Tibial nerve (tissue), 4 donors: ENCODE data around the gene TBC1D5. TPM values are rescaled to one million over a fixed set of nuclear protein-coding genes. Genes with fewer than 3 reads are reported as not detected.

Source experiments
- DNase-seq, 2 donors: peaks; one replicate each; pipeline ENCODE4 v3.0.0-alpha.2; 2019; ENCODE audit warnings: low spot score in 2 of 2
- H3K27ac ChIP-seq, 4 donors: fragments of 200-600 bp; sonication (generic) in 3 of 4; one replicate each; pipeline ENCODE4 v1.5.1; 2017 to 2019; ENCODE audit warnings: mild to moderate bottlenecking in 1 of 4
- H3K27me3 ChIP-seq, 2 donors: fragments of 200-600 bp; sonication (generic) in 1 of 2; one replicate each; pipeline versions ENCODE4 v1.5.1 to v1.6.0; 2017 to 2019
- H3K36me3 ChIP-seq, 3 donors: fragments of 200-600 bp; sonication (generic); one replicate each; pipeline ENCODE4 v1.5.1; 2018 to 2019
- H3K4me1 ChIP-seq, 4 donors: fragments of 200-600 bp; sonication (generic) in 3 of 4; one replicate each; pipeline ENCODE4 v1.5.1; 2017 to 2019
- H3K4me3 ChIP-seq, 4 donors: fragments of 200-600 bp; sonication (generic) in 3 of 4; one replicate each; pipeline ENCODE4 v1.5.1; 2017 to 2019; ENCODE audit warnings: mild to moderate bottlenecking in 1 of 4, moderate library complexity in 1 of 4
- H3K9me3 ChIP-seq, 4 donors: fragments of 200-600 bp; sonication (generic) in 3 of 4; one replicate each; pipeline ENCODE4 v1.5.1; 2017 to 2019
- CTCF ChIP-seq, 5 experiments: fragments of 200-600 bp in 3 of 5; fragments of 450-650 bp in 2 of 5; sonication (generic) in 3 of 5; IDR thresholded peaks; one replicate each; pipeline ENCODE4 v1.5.1; 2016 to 2019; ENCODE audit warnings: antibody characterized with exemption in 5 of 5, mild to moderate bottlenecking in 3 of 5, moderate library complexity in 2 of 5
- EP300 ChIP-seq, 2 donors: sonication (generic); formaldehyde crosslinking; IDR thresholded peaks; one replicate each; pipeline ENCODE4 v1.6.1; 2017; ENCODE audit warnings: antibody characterized with exemption in 2 of 2, mild to moderate bottlenecking in 1 of 2
- POLR2A ChIP-seq, 2 donors: fragments of 450-650 bp; IDR thresholded peaks; one replicate each; pipeline ENCODE4 v1.6.1; 2017; ENCODE audit warnings: antibody characterized with exemption in 2 of 2, mild to moderate bottlenecking in 2 of 2, moderate library complexity in 2 of 2
- WGBS, 2 donors: methylation state at CpG; one replicate each; pipeline ENCODE4 v1.1.5; 2018; 5-methylcytosine and 5-hydroxymethylcytosine counted together
- total RNA-seq, 4 donors: library from RNA; depleted of rRNA; stranded (reverse); fragments of >200 nt; gene quantifications; one replicate each; pipeline ENCODE4 v1.1.0, GENCODE V29; 2016

The TBC1D5 gene
- total RNA-seq, 4 donors from 2014 or later, result 55.2 to 128 (median 79.4) TPM

- no peak for TF ChIP-seq POLR2A (IDR thresholded peaks at IDR 0.05)
- TF ChIP-seq CTCF (IDR thresholded peaks at IDR 0.05), result no peak
- TF ChIP-seq EP300 (IDR thresholded peaks at IDR 0.05), result no peak
These were observed 455.3 kb downstream of the TBC1D5 start for GRCh38 chr3:17287006-17287689.

GRCh38 chr3:17278006-17278405 is 464.4 kb downstream of the TBC1D5 start:
- no peak for DNase-seq
- WGBS, 2 donors, result 83 to 90% methylated on average over 2 of the region's 2 CpGs
- H3K27ac ChIP-seq, result no peak overlapping the region
- no peak overlapping the region for H3K4me3 ChIP-seq
- TF ChIP-seq EP300 (IDR thresholded peaks at IDR 0.05), result no peak
- no peaks in the 10 kb centered on the region for H3K4me1 ChIP-seq
- H3K36me3 ChIP-seq, result peaks cover 0 to 7% (median 0%) of the 10 kb centered on the region in 3 donors
- H3K27me3 ChIP-seq, result no peaks in the 10 kb centered on the region
- H3K9me3 ChIP-seq, result no peaks in the 10 kb centered on the region

More at GRCh38 chr3:17287006-17287689, 455.3 kb downstream of the TBC1D5 start:
- no peak for DNase-seq
- WGBS, 2 donors, result 94% methylated on average over 5 of the region's 5 CpGs
- Histone ChIP-seq H3K4me1 (no peaks in the 10 kb centered on the region), H3K27ac (no peak overlapping the region), H3K36me3 (peaks cover 0 to 22% (median 0%) of the 10 kb centered on the region in 3 donors), H3K9me3 (no peaks in the 10 kb centered on the region), H3K27me3 (no peaks in the 10 kb centered on the region), H3K4me3 (no peak overlapping the region)

GRCh38 chr3:17266846-17267245 is 475.6 kb downstream of the TBC1D5 start:
- H3K27ac ChIP-seq, result no peak overlapping the region
- TF ChIP-seq POLR2A (IDR thresholded peaks at IDR 0.05), result no peak
- no peak for TF ChIP-seq EP300 (IDR thresholded peaks at IDR 0.05)
- TF ChIP-seq CTCF (IDR thresholded peaks at IDR 0.05), result no peak
- H3K27me3 ChIP-seq, result no peaks in the 10 kb centered on the region
- H3K36me3 ChIP-seq, result no peaks in the 10 kb centered on the region
- 94 to 95% methylated on average over 5 of the region's 5 CpGs for WGBS, 2 donors
- H3K9me3 ChIP-seq, result no peaks in the 10 kb centered on the region
- no peak for DNase-seq
- no peaks in the 10 kb centered on the region for H3K4me1 ChIP-seq
- H3K4me3 ChIP-seq, result no peak overlapping the region

GRCh38 chr3:17261627-17262369 is 480.6 kb downstream of the TBC1D5 start:
- H3K27me3 ChIP-seq, result no peaks in the 10 kb centered on the region
- no peaks in the 10 kb centered on the region for H3K9me3 ChIP-seq

GRCh38 chr3:17260257-17260656 is 482.2 kb downstream of the TBC1D5 start:
- H3K4me1 ChIP-seq, result no peaks in the 10 kb centered on the region
- DNase-seq, result no peak
- no peak overlapping the region for H3K27ac ChIP-seq
- no peak overlapping the region for H3K4me3 ChIP-seq
- H3K36me3 ChIP-seq, result no peaks in the 10 kb centered on the region
- H3K27me3 ChIP-seq, result no peaks in the 10 kb centered on the region
- TF ChIP-seq EP300 (IDR thresholded peaks at IDR 0.05), result no peak
- no peak for TF ChIP-seq CTCF (IDR thresholded peaks at IDR 0.05)
- no peak for TF ChIP-seq POLR2A (IDR thresholded peaks at IDR 0.05)
- H3K9me3 ChIP-seq, result no peaks in the 10 kb centered on the region

More at GRCh38 chr3:17261627-17262369, 480.6 kb downstream of the TBC1D5 start:
- no peak for TF ChIP-seq POLR2A (IDR thresholded peaks at IDR 0.05)
- no peak for TF ChIP-seq EP300 (IDR thresholded peaks at IDR 0.05)
- TF ChIP-seq CTCF (IDR thresholded peaks at IDR 0.05), result no peak
- H3K27ac ChIP-seq, result no peak overlapping the region
- H3K4me3 ChIP-seq, result no peak overlapping the region
- 86 to 90% methylated on average over 3 of the region's 3 CpGs for WGBS, 2 donors
- H3K4me1 ChIP-seq, result no peaks in the 10 kb centered on the region
- no peaks in the 10 kb centered on the region for H3K36me3 ChIP-seq
- no peak for DNase-seq
